NCI-H128 (cell line): ENCODE data around the gene ARMH3.

Experiments used
- DNase-seq: peaks from one replicate; lab custom pipeline; 2025; ENCODE audit not compliant: unreplicated experiment; lab: John Stamatoyannopoulos, UW

The ARMH3 gene

DNA sequence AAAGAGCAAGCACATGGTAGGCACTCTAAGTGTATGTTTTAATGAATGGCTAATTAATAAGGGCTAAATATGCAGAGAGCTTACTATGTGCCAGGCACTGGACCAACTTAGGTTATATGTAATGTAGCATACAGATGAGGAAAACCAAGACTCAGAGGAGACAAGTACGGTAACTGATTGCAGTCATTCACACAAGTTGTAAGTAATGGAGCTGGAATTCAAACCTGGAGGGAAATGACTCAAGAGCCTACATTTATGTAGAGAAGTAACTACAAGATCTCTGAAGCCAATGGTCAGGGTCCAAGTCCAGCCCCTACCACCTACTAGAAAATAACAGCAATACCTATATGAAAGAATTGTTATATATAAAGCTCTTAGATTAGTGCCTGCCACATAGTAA lies 115.1 kb downstream of the ARMH3 start:
- no peak for DNase-seq

DNA sequence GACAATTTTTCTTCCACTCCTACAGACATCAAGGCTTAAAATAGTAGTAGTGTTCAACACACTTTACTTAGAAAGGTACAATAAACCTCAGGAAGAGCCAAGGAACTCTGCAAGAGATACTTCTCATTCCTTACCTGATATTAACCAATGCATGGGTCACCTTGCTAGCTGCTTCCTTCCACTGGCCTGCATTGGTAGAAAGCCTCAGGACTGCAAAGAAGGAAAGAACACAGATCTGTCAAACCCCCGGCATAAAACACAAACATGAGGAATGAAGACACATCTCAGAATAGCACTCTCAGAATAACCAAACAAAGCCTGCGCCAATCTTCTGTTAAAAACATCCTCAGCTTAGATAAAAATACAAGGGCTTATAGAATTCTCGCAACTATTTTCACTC lies 116.2 kb downstream of the ARMH3 start:
- DNase-seq: no peak

DNA sequence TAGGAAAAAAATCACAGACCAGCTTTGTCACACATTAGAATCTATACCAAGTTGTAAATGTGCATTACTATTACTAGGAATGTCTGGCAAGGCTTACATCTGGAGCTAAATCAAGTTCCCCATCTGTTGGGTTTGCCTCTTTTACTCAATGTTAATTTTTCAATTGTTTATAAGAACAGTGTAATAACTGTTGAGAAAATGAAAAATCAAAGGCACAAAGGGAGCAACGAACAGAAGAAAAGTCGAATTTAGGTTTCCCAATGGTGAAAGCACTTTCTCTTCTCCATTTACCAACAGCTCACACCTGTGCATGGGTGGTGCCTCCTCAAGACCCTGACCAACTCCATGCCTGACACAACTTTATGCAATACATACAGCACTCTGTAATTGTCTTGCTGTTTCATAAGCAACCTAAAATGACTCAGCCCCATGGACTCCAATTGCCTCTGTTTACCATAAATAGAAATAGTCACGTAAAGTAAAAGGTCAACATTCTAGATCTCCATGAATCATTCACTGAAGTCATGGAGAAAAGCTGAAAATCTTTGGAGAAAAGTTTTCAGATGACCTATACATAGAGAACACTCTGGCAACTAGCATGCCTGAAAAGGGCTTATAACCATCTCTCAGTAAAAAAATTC lies 116.8 kb downstream of the ARMH3 start:
- DNase-seq: no peak

DNA sequence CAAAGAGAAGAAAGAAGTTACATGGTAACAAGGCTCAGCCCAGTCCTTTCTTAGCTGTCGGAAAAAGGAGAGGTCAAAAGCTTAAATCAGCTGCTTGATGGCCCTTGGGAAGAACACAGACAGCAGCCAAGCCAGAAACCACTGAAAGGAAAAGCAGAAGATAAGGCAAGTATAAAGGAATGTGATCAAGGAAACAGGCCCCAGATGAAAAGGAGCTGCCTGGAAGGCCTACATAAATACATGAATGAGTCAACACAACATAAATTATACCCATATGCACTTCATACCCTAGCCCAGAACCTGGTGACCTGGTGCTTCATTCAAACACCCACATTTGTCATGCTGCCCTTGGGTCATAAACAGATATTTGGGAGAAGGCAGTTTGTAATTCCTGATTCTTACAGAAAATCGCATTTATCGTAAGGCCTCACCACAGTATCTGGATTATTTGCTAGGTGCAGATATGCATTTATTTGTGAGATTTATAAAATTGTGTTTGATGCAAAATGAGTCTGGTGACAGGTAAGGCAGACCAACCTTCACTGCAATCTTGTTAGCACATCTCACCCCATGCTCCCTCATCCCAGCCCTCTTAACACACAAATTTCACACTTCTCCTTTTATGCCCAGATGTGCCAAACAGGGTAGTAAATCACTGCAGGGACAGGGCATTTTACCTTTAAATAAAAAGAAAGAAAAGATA lies 117.5 kb downstream of the ARMH3 start:
- no peak for DNase-seq

GRCh38 chr10:101935431-101935830 lies 120.5 kb downstream of the ARMH3 start:
- DNase-seq: no peak

DNA sequence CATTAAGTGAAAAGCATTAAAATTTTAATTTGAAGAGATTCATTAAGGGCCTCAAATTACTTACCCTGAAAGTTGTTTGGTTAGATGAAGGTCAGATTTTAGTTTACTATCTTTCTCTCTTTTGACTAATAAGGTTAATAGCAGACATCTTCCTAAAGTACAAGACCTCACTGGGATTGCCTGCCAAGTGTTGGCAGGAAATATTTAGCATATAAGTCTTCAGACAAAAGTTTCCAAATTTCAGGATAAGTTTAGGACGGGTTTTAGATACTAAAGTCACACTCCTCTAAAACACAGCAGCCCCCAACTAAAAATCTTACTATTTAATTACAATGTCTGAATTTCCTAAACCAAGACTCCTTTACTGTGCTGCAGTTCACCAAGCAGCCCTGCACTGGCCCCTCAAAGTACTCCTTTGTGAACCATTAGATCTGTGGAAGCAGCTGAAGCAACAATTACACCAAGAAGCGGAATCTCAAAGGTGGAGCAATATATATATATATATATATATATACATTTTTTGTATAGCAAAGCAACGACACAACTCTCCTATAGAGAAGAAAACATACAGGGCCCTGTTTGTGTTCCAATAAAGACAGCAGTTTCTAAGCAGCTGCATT lies 121.2 kb downstream of the ARMH3 start:
- DNase-seq: no peak

DNA sequence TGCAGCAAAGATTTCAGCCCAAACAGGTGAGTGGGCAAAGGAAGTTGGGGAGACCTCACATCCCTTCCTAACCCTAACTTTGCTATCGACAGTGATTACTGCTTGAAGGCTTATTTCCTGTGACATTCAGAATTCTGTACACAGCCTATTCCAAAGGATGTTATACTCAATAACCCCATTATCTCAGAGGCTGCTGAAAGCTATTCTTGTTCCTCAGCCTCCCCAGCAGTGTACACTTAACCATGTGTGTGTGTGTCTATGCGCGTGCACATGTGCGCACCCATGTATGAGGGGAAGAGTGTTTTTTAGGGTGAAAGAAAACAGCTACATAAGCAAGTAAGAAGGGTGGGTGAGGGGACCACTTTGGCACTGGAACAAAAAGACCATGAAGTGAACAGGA lies 122.0 kb downstream of the ARMH3 start:
- DNase-seq: no peak

GRCh38 chr10:101932183-101932582 lies 123.8 kb downstream of the ARMH3 start:
- DNase-seq: no peak

- no peak for DNase-seq
Observed at GRCh38 chr10:101925027-101925426, 130.9 kb downstream of the ARMH3 start.

DNA sequence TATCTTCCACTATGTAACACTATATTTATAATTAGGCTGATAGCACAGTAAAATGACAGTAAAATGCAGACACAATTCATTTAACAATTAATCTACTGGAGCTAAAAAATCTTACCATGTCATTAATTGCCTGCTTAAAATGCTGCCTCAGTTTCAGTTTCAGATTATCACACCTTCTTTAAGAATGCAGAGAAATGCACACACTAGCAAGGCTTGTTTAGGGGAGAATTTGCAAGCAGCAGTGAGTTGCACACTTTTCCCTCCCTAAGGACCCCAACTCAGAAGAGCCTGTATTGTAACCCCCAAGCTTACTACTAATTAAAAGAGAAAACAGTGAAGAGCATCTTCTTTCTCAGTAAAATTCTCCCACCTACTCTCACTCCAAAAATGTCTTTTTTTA lies 132.7 kb downstream of the ARMH3 start:
- no peak for DNase-seq

DNA sequence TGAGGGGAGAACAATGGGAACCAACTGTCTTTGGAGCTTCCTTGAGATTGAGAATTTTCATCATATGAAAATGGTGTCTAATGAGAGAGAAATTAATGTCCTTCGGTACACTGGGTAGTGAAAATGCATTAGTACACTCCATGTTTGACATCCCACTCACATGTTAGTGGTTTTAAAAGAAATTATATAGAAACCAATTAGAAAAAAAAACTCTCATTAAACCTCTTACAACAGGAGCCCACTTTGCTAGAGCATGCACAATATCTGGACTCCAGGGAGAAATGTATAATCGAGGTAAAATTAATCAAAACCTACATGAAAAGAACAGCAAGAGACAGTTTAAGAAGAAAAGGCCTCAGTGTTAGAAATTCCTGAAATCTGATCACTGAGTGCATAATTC lies 133.1 kb downstream of the ARMH3 start:
- no peak for DNase-seq

DNA sequence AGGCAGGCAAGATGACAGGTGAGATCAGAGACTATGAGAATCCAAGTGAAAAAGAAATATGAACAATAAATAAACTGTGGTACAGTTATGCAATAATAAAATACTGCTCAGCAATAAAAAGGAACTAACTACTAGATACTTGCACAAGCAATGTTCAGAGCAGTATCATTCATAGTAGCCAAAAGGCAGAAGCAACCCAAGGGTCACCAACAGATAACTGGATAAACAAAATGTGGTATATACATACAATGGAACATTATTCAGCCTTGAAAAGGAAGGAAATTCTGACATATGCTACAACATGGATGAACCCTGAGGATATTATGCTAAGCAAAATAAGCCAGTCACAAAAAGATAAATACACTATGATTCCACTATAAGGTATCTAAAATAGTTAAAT lies 135.4 kb downstream of the ARMH3 start:
- no peak for DNase-seq

GRCh38 chr10:101919026-101919770 lies 136.8 kb downstream of the ARMH3 start:
- no peak for DNase-seq

- DNase-seq: no peak
Observed at GRCh38 chr10:101912561-101913179, 143.3 kb downstream of the ARMH3 start.

GRCh38 chr10:101906586-101907183 lies 149.3 kb downstream of the ARMH3 start:
- DNase-seq: no peak

DNA sequence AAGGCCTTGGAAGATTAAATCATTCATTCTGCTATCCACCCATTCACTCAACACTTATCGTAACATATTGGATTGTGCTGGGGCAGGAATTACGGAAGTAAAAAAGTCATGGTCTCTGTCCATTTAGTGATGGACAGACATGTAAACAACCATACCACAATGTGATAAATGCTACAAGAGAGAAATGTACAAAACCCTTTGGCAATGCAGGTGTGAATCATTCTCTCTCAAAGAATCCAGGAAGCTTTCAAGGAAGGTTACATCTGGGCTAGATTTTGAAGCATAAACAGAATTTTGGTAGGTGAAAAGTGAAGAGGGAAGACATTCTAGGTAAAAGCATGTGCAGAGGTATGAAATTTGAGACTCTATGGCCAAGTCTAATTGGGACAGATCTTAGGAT lies 150.7 kb downstream of the ARMH3 start:
- DNase-seq: no peak

DNA sequence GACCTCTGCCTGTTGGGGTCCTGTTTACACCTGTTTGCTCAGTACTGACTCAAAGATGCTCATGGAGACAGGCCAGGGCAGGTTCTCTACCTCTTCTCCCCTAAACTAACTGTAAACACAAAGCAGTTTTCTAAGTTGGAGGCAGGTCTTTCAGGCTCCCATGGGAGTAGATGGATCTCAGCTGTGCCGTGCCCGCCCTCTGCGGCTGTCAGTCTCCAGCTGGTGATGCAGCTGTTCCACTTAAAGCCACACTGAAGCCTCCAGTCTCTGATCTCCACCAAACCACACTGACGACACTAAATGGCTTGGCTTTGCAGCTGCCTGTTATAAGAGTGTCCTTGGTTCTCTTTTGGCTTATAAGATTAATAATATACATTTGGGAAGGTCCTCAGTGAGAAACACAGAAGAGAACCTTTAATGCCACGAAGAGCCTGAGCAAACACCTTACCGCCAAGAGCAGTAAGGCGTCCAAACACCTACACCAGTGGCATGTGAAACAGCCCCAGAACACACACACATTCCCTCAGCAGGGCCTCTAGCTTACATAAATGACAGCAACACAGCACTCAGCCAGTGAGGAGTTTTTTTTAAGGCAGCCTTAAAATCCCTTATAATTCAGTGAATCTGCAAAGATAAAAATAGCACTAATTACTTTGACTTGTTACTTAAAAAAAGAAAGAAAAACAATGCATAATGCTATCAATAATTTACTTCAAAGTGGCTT lies 152.0 kb downstream of the ARMH3 start:
- peak; percentile 47 for DNase-seq

DNA sequence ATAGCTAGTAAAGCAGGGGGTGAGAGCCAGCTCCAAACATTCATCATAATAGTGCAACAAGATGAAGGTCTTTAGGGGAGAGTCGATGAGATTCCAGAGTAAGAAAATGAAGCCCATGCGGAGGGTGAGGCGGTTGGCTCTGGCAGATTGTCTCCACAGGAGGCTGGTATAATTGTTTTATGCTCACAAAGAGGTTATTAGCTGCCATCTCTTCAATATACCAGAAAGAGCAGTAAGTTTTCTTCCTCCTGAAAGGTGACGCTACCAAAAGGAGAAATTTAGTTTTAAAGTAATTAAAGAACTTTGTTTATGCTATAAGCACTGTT lies 153.2 kb downstream of the ARMH3 start:
- no peak for DNase-seq

DNA sequence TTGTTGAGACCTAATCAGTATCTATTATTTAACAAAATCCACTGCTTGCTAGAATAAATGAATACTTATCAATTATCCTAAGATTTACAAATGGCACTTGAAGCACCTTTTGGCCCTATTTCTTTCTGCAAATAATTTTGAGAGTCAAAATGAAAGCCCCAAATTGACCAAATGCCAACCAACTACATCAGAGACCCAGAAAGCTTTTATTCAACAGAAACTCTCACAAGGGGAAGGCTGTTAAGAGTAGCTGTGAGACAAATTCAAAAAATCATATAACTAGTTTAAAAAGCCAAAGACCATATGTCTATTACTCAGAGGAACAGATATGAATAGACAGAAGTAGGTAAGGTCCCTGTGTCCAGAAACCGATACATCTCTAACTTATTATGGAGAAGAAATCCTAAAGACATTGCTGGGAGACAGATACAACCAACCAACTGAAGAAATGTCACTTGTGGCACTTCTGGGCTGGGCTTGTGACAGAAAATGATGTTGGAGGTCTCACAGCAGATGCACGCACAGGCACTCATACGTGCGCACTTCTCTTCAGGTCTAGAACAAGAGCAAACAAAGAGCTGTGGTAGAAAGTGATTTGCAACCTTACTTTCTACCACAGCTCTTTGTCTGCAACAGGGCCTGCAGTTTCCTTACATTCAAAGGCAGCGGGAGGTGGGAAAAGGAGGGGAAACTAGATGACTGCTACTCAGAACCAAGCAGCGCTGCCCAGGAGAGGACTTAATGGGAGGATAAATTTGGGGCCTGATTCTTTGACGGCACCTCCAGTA lies 153.7 kb downstream of the ARMH3 start:
- peak; percentile 11 for DNase-seq

GRCh38 chr10:101901340-101901739 lies 154.6 kb downstream of the ARMH3 start:
- DNase-seq: peak; percentile 50
